IPS DF 6.9 (cell line): ENCODE results near the gene MROH7.
"Not testable (repeated sequence)": the region's sequence is repeated elsewhere in the genome, so short reads cannot be mapped to it uniquely, and the experiment has no call there.

ENCODE experiments used
- DNase-seq: peaks from one replicate; pipeline ENCODE4 v3.0.0-alpha.2; 2013; ENCODE audit warnings: low read depth, low spot score
- H3K27ac ChIP-seq: one replicate; pipeline ENCODE4 v1.5.1; 2013; ENCODE audit warnings: low read length, control low read depth
- H3K27me3 ChIP-seq: 2 replicates; pipeline ENCODE4 v1.6.1; 2013; ENCODE audit warnings: mild to moderate bottlenecking, low read length; ENCODE audit not compliant: control insufficient read depth, insufficient read depth
- H3K36me3 ChIP-seq: 2 replicates; pipeline ENCODE4 v1.6.1; 2013; ENCODE audit warnings: low read length; ENCODE audit not compliant: control insufficient read depth, insufficient read depth
- H3K4me1 ChIP-seq: 2 replicates; pipeline ENCODE4 v1.6.1; 2013; ENCODE audit warnings: low read length; ENCODE audit not compliant: control insufficient read depth, insufficient read depth
- H3K4me3 ChIP-seq: 2 replicates; pipeline ENCODE4 v1.5.1; 2013; ENCODE audit warnings: mild to moderate bottlenecking, low read length
- H3K9me3 ChIP-seq: 2 replicates; pipeline ENCODE4 v1.6.1; 2013; ENCODE audit warnings: low read length, inconsistent platforms; ENCODE audit not compliant: control insufficient read depth, insufficient read depth
- WGBS: extraction: QIAGEN DNeasy Blood & Tissue Kit; methylation state at CpG from one replicate; pipeline ENCODE4 v1.1.7; 2013; ENCODE audit warnings: mixed read lengths, missing lambda C conversion rate; ENCODE audit not compliant: insufficient read length, insufficient coverage; 5-methylcytosine and 5-hydroxymethylcytosine counted together

MROH7 gene

DNA sequence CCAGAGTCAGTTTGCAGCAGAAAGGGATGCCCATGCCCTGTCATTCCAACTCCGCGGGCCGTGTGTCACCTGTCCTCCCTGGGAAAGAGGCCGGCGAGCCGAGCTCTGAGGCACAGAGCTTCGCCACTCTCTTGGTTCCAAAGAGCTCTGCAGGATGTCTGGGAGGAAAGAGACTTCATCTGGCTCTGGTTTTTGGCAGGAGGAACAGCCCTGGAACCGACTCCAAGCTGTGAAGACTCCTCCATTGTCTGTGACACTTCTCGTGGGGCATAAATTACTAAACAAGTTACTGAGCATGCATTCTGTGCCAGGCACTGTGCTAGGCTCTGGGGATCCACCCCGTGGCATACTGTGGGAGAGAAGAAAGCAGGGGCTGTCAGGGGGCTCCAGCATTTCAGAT lies 14.4 kb upstream of the MROH7 start:
- no peaks in the 10 kb centered on the region for H3K36me3 ChIP-seq
- H3K4me1 ChIP-seq: no peaks in the 10 kb centered on the region
- H3K9me3 ChIP-seq: no peaks in the 10 kb centered on the region
- H3K27me3 ChIP-seq: no peaks in the 10 kb centered on the region
- no peak overlapping the region for H3K27ac ChIP-seq
- DNase-seq: no peak
- H3K4me3 ChIP-seq: no peak overlapping the region
- no CpG with 5 or more reads among the region's 10 CpGs for WGBS

- not testable (repeated sequence) for H3K36me3 ChIP-seq, DNase-seq
- no CpG with 5 or more reads among the region's 7 CpGs for WGBS
Measured at GRCh38 chr1:54635804-54636203, 5.8 kb upstream of the MROH7 start.

DNA sequence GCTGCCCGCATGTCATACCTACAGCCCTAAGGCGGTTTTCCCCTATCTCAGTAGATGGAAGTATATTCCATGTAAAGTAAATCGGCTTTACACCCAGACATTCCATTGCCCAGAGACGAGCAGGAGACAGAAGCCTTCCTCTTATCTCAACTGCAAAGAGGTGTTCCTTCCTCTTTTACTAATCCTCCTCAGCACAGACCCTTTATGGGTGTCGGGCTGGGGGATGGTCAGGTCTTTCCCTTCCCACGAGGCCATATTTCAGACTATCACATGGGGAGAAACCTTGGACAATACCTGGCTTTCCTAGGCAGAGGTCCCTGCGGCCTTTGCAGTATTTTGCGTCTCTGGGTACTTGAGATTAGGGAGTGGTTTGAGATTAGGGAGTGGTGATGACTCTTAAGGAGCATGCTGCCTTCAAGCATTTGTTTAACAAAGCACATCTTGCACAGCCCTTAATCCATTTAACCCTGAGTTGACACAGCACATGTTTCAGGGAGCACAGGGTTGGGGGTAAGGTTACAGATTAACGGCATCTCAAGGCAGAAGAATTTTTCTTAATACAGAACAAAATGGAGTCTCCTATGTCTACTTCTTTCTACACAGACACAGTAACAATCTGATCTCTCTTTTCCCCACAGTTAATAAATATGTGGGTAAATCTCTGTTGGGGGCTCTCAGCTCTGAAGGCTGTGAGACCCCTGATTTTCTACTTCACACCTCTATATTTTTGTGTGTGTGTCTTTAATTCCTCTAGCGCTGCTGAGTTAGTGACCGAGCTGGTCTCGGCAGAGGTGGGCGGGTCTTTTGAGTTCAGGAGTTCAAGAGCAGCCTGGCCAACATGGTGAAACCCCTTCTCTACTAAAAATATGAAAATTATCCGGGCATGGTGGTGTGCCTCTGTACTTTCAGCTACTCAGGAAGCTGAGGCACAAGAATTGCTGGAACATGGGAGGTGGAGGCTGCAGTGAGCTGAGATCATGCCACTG lies 4.8 kb upstream of the MROH7 start:
- not testable (repeated sequence) for H3K4me3 ChIP-seq, H3K9me3 ChIP-seq, H3K36me3 ChIP-seq, H3K27me3 ChIP-seq, H3K4me1 ChIP-seq, DNase-seq, H3K27ac ChIP-seq
- no CpG with 5 or more reads among the region's 14 CpGs for WGBS

More at GRCh38 chr1:54635804-54636203, 5.8 kb upstream of the MROH7 start:
- not testable (repeated sequence) for H3K4me1 ChIP-seq, H3K27ac ChIP-seq, H3K9me3 ChIP-seq, H3K4me3 ChIP-seq, H3K27me3 ChIP-seq

GRCh38 chr1:54640361-54640760 lies 1.2 kb upstream of the MROH7 start:
- Histone ChIP-seq H3K4me3 (no peak overlapping the region), H3K9me3 (no peaks in the 10 kb centered on the region), H3K27ac (no peak overlapping the region), H3K27me3 (no peaks in the 10 kb centered on the region; the same call in 1 of the 2 replicates), H3K4me1 (no peaks in the 10 kb centered on the region), H3K36me3 (no peaks in the 10 kb centered on the region)
- no peak for DNase-seq
- WGBS: 100% methylated on average over 1 of the region's 4 CpGs

DNA sequence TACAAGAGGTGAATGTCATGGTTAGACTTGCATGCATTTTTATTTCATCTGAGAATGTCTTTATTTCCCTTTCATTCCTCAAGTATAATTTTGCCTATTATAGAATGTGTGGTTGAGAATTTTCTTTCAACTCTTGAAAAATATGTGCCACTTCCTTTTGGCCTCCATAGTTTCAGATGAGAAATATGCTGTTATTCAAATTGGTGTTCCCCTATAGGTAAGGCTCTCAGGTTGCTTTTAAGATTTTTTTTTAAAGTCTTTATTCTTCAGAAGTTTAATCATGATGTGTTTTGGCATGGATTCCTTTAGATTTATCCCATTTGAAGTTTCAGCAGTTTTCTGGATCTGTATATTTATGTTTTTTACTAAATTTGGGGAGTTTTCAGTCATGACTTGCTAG lies 2.1 kb downstream of the MROH7 start:
- H3K4me3 ChIP-seq: no peak overlapping the region
- DNase-seq: no peak
- no peaks in the 10 kb centered on the region for H3K9me3 ChIP-seq
- H3K27ac ChIP-seq: no peak overlapping the region
- no peaks in the 10 kb centered on the region; the same call in 1 of the 2 replicates for H3K27me3 ChIP-seq
- no peaks in the 10 kb centered on the region for H3K36me3 ChIP-seq
- H3K4me1 ChIP-seq: no peaks in the 10 kb centered on the region

DNA sequence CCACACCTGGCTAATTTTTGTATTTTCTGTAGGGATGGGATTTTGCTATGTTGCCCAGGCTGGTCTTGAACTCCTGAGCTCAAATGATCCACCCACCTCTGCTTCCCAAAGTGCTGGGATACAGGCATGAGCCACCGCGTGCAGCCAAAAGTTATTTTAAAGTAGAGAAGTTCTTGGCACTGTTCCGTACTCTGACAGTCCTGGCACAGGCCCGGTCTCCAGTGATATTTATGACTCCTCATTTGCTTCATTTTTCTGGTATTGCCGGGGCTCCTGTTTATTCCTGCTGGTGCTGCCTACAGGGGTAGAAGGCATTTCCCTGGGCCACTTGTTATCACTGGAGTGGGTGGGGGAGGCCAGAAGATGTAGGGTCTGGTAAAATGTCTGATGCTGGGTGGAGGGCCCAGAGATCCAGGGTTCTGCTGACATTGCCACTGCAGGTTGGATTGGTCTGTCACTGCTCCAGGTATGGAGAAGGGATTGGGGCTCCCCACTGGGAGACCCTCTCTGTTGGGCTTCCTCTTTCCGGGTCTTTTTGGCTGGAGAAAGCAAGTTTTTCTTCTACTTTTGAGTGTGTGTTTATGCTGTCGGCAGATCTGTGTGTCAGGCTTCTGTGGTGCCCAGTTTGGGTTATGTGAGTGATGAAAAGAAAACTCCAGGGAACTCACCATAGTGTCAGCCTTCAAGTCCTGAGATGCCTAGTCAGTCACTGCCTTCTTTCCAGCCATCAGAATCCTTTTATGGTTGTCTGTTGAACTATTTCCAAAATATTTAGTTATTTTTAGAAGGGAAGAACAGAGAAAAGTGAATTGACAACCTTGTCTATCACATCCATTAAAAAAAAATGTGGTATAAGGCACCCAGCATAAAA lies 4.5 kb downstream of the MROH7 start:
- Histone ChIP-seq H3K4me3 (no peak overlapping the region), H3K27ac (no peak overlapping the region), H3K4me1 (no peaks in the 10 kb centered on the region), H3K27me3 (no peaks in the 10 kb centered on the region; the same call in 1 of the 2 replicates), H3K36me3 (no peaks in the 10 kb centered on the region), H3K9me3 (no peaks in the 10 kb centered on the region)
- DNase-seq: no peak
- WGBS: no CpG with 5 or more reads among the region's 7 CpGs

DNA sequence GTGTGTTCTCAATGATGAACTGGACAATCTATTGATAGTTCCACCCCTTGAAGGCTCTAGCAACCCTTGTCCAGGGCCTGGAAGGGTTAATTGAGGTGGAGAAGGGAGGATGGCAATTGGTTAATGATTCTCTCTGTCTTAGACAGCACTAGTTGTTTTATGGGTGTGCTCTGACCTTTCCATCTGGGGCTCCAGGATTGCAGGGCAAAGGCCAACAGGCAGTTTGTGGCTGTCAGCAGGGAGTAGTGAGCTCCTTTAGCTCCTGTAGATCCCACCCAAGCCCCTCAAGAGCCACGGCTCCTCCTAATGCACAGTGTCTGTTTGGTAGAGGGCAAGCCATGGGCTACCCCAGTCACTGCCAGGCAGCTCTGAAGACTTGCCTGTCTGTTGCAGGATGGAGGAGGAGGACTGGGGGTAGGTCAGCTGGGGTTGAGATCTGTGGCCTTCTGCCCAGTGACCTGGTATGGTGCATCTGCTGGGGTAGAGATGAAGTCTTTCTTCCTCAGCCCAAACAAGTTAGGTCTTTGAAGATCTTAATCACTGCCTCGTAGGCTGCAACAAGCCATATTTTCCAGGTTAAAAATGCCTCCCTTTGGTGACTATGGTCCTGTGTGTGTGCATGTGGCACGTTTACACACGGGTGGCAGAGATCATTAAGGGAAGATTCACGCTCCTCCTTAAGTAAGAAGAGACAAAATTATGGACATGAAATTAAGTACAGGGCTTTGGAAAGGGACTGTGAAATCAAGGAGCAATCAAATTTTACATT lies 7.7 kb downstream of the MROH7 start:
- WGBS: no CpG with 5 or more reads among the region's 5 CpGs

DNA sequence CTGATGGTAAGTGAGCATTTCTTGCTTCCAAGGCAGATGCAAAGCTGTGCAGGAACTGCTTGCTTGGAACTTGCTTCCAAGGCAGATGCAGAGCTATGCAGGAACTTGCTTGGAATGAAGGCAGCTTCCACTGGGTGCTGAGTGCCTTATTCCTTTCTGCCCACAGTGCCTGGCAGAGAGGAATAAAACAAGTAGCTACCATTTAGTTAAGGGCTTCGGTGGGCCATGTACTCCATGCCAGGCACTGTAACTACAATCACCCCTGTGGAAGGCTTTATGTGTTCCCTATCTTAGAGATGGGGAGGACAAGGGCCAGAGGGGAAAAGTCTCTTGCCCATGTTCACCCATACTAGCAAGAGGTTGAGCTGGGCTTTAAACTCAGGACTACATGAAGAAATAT lies 8.3 kb downstream of the MROH7 start:
- H3K4me1 ChIP-seq: no peaks in the 10 kb centered on the region
- H3K27me3 ChIP-seq: no peaks in the 10 kb centered on the region
- no peaks in the 10 kb centered on the region for H3K9me3 ChIP-seq
- no peaks in the 10 kb centered on the region for H3K36me3 ChIP-seq
- no peak overlapping the region for H3K4me3 ChIP-seq
- DNase-seq: no peak
- WGBS: no CpG with 5 or more reads among the region's 1 CpG
- H3K27ac ChIP-seq: no peak overlapping the region

More for the DNA sequence above, 7.7 kb downstream of the MROH7 start:
- Histone ChIP-seq H3K36me3 (no peaks in the 10 kb centered on the region), H3K9me3 (no peaks in the 10 kb centered on the region), H3K4me3 (no peak overlapping the region), H3K27me3 (no peaks in the 10 kb centered on the region), H3K4me1 (no peaks in the 10 kb centered on the region), H3K27ac (no peak overlapping the region)
- DNase-seq: no peak

GRCh38 chr1:54650417-54650816 lies 8.8 kb downstream of the MROH7 start:
- no peak for DNase-seq
- no peaks in the 10 kb centered on the region for H3K27me3 ChIP-seq
- H3K36me3 ChIP-seq: no peaks in the 10 kb centered on the region
- no peaks in the 10 kb centered on the region for H3K4me1 ChIP-seq
- H3K27ac ChIP-seq: no peak overlapping the region
- H3K9me3 ChIP-seq: no peaks in the 10 kb centered on the region
- no peak overlapping the region for H3K4me3 ChIP-seq
- WGBS: no CpG with 5 or more reads among the region's 3 CpGs

DNA sequence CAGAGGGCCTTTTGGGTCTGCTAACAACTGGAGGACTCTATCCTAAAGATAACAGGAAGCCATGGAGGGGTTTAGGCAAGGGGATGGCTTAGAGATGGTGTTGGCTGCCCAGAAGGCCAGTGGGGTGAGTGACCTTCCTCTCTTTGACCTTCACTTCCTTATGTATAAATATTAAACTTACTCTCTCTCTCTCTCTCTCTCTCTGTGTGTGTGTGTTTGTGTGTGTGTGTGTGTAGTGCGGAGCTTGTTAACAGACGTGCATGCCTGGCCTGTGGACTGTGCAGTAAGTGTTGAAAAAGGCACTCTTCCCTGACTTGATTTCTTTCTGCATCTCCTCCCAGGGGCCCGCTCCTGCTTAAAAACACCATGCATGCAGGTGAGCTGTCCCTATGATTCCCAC lies 10.0 kb downstream of the MROH7 start:
- DNase-seq: no peak
- Histone ChIP-seq H3K27me3 (no peaks in the 10 kb centered on the region), H3K9me3 (no peaks in the 10 kb centered on the region), H3K4me1 (no peaks in the 10 kb centered on the region), H3K27ac (no peak overlapping the region), H3K4me3 (no peak overlapping the region), H3K36me3 (no peaks in the 10 kb centered on the region)
- WGBS: no CpG with 5 or more reads among the region's 3 CpGs
